Stimulated activated CD4-positive, alpha-beta T cell treated with anti-CD3 and anti-CD28 coated beads, TNF-alpha, amount 100 ng/mL, for 24 hours (primary cell): Measurements from ENCODE around the gene PDXP.
"Not testable (repeated sequence)": the region's sequence is repeated elsewhere in the genome, so short reads cannot be mapped to it uniquely, and the experiment has no call there.

ENCODE experiments used
- DNase-seq, 3 experiments: peaks; one replicate each; pipeline ENCODE4 v3.0.0-alpha.2; 2020; ENCODE audit warnings: low read depth in 3 of 3

Gene PDXP, protein sequence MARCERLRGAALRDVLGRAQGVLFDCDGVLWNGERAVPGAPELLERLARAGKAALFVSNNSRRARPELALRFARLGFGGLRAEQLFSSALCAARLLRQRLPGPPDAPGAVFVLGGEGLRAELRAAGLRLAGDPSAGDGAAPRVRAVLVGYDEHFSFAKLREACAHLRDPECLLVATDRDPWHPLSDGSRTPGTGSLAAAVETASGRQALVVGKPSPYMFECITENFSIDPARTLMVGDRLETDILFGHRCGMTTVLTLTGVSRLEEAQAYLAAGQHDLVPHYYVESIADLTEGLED

DNA sequence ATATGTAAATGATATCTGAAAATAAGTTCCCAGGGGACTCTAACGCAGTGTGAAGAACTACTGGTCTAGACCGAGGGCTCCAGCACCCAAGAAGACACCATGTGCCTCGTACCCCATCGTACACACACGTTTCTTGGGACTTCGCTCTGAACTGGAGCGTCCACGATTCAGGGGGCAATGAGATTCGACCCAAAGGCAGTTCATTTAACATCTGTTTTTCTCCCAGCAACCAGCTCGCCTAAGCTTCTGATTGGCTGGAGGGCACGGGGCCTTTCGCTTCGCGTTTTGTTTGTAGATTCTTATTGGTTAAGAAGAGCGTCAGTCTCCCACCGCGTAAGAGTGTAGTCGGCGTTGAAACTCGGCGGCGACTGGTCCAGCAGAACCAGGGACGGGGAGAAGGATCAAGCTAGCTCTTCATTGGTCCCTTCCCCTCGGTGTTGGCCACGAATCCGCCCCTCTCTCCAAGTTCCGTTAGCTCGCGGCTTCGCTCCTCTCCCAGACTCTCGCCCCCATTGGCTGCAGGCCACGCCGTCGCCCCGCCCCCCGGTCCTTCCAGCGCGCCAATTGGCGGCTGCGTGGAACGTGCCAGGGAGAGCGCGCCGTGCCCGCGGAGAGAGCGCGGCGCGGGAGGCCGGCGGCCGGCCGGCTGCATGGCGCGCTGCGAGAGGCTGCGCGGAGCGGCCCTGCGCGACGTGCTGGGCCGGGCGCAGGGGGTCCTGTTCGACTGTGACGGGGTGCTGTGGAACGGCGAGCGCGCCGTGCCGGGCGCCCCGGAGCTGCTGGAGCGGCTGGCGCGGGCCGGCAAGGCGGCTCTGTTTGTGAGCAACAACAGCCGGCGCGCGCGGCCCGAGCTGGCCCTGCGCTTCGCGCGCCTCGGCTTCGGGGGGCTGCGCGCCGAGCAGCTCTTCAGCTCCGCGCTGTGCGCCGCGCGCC is at the start of gene PDXP:
Gene PDXP, plus strand, starts transcription at position 591 of the 933 bp plus-strand sequence. Its CDS starts 60 bp downstream, at position 651.
- DNase-seq, result peak; percentile 96 to 99 (median 97)

DNA sequence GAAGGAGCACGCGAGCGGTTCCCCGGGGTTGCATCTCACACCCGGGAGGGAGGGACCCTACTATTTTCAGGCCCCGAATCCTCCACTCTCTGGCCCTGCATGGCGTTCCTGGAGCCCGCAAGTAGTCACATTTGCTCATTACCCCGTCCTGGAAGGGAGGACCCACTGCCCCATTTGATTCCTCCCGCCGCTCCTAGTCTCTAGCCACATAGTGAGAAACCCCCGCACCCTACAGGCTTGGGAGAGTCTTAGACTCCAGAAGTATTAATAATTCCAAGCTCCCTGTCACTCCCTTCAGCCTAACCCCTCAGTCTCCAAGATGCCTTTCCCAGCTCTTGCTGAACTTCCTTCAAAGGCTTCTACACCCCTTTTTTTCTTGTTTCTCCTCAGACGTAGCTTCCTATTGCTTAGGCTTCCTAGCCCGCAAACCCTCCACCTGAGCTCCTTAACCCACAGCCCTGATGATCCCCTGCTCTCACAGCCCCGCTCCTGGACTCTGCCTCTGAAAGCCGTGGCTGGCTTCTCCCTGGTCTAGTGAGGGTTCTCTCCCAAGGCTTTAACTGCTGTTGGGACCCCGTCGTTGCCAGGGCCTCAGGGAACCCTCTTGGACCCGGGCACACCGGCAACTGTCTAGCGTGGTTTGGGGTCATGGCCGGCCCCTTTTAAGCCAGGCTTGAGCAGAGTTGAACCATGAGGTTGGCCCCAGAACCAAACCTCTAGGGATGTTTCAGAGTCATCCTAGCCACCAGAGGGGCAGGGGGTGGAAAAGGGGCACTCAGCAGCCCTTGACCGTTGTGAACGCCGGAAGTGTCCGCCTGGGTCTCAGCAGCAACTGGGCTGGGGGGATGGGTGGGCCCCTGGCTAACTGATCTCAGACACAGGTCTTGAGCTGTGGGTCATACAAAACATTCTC is 49.0 kb upstream of the PDXP start:
- DNase-seq, result no peak

DNA sequence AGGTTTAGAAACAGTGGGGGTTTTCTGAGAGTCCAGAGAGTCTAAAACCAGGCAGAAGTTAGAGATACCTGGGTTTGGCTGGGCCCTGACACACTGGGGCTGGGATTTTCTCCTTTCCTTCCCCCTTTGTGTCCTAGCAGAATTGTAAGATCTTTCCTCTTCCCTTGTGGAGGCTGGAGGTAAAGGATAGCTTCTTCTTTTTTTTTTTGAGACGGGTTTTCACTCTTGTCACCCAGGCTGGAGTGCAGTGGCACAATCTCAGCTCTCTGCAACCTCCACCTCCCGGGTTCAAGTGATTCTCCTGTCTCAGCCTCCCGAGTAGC is 48.4 kb upstream of the PDXP start:
- not testable (repeated sequence) for DNase-seq

DNA sequence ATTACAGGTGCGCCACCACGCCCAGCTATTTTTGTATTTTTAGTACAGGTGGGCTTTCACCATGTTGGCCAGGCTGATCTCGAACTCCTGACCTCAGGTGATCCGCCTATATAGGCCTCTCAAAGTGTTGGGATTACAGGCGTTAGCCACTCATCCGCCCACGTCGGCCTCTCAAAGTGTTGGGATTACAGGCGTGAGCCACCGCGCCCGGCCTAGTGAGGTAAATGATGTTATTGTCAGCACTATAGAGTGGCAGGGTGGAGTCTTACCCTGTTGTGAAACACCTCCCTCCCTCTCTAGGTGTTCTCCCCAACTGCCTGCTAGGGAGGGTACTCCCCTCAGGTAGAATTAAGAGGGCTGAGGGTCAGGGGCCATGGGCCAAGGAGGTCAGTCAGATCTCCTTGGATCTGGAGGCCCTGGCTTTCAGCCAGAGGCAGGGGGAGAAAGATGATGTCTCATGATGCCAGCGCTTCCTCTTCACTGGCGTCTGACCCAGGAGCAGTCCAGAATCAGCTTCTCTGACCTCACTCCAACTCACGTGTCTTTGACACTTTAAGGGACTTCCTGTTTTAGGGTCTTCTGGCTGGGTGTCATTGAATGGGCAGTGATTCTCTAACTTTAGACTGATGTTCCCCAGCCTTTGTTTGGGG is 47.9 kb upstream of the PDXP start:
- no peak for DNase-seq

DNA sequence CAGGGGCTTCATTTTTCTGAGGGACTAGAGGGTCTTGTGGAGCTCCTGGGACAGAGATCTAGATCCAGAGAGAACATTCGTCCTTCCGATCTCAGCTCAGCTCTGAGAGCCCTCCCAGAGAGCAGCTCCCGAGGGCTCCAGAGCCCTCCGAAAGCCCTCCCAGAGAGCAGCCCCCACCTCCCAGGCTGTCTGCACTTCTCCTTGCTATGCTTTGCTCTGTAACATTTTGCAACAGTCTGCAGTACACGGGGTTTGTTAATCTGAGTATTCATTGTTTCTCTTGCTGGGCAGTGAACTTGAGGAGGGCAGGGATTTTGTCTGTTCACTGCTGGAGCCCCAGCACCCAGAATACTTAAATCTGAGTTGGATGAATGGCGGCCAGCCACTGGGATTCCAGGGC is 47.3 kb upstream of the PDXP start:
- no peak for DNase-seq

DNA sequence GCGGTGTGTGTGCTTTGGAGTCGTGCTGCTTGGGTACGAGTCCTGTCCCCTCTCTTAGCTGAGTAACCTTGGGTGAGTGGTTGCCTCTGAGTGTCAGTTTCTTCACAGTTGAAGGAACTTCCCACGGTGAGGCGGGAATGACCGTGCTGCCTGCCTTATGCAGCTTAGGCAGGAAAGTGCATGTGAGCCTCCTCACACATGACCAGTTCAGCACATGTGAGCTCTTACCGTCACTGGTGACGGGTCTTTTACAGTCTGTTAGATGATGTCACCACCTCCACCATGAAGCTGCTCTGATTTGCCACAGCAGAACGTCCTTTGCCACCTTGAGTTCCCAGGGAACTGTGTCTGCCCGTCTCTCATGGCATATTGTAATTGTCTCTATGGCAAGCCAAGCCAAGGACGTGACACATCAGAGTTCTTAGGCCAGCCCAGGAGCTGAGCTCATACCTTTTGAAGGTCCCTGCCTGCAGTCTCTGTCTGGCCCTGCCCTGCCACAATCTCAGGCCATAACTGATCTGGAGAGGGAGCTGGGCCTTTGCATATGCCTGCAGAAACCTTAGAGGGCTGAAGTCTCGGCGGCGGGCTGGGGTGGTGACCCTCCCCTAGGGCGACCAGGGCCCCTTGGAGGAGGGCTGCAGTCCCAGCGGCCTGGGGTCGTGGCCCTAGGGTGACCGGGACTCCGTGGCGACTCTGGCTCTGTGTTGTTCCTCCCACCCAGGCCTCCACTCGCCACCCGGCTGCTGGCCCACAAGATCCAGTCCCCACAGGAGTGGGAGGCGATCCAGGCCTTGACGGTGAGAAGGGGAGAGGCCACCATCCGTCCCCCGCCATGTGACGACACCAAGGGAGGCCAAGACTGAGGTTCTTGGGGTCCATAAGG is 42.1 kb upstream of the PDXP start:
- no peak for DNase-seq

DNA sequence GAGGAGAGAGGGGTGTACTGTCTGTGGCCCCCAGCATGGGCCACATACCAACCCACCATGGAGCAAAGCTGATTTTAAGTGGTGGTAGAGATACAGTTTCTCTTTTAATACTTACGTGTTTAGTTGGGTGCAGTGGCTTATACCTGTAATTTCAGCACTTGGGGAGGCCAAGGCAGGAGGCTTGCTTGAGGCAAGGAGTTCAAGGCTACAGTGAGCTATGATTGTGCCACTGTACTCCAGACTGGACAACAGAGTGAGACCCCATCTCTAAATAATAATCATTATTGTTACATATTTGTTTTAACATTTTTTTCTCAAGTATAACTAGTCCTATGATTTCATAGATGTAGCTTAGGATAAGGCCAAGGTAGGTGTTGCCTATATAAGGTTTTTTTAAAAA is 41.1 kb upstream of the PDXP start:
- no peak for DNase-seq

DNA sequence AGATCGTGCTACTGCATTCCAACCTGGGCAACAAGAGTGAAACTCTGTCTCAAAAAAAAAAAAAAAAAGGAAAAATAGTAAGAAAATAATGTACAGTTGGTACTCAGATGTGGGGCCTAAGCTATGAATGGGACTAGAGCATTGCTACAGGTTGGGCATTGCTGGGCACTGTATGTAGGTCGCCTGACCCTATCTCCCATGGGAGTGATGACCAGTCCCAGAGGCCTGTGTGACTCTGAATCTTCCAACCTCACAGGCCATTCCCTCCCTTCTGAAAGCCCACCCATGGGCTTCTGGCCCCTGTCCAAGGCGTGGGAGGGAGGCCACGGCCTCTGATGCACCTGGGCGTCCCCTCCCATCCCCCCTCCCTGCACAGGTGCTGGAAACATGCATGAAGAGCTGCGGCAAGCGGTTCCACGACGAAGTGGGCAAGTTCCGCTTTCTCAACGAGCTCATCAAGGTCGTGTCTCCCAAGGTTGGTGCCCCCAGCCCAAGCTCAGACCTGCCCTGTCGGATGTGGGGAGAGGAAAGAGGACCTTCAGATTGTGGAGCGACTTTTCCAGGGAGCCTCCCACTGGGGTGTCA is 40.4 kb upstream of the PDXP start:
- DNase-seq, result no peak

DNA sequence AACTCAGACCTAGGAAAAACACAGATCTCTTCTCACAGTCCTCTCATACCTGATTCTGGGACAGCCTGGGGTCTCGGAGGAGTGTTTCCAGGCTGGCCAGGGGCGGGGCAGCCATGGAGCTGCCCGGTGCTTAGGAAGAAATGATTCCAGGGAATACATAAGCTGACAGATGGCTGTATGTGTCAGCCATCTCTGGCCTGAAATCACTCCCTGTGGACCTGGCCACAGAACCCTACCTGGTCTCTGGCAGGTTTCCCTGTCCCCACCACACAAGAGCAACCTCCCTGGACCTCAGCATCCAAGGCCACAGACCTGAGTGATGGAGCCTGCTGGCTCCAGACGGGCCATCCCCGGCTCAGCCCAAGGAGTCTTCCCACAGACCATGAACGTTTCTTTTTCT is 39.8 kb upstream of the PDXP start:
- no peak for DNase-seq

DNA sequence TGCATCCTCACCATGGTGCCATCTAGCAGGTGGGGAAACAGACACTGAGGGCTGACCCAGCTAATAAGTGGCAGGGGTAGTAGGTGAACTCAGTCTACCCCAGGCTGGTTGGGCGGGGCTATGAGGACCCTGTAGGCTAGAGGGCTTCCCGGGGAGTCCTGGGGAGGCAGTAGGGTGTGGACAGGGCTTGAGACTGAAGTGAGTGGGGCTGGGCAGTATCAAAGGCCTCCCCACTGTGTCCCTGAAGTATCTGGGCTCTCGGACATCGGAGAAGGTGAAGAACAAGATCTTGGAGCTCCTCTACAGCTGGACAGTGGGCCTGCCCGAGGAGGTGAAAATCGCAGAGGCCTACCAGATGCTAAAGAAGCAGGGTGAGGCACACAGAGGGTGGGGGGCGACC is 38.5 kb upstream of the PDXP start:
- no peak for DNase-seq

DNA sequence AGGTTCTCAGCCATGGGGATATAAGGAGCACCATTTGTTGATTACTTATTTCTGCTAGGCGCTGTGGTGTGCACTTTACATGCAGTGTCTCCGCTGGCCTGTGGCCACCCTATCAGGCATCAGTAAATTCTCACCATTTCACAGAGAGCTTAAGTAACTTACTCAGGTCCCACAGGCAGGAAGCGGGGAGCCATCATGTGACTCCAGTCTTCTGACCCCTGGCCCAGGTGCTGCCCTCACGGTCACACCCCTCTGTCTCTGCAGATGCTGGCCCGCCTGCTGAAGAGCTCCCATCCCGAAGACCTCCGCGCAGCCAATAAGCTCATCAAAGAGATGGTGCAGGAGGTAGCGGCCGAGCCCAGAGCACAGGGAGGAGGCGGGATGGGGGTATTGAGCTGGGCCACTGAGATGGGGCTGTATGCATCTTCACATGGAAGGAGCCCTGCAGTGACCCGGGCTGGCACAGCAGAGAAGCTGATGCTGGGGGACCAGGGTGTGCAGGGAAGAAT is 37.1 kb upstream of the PDXP start:
- DNase-seq, result no peak

DNA sequence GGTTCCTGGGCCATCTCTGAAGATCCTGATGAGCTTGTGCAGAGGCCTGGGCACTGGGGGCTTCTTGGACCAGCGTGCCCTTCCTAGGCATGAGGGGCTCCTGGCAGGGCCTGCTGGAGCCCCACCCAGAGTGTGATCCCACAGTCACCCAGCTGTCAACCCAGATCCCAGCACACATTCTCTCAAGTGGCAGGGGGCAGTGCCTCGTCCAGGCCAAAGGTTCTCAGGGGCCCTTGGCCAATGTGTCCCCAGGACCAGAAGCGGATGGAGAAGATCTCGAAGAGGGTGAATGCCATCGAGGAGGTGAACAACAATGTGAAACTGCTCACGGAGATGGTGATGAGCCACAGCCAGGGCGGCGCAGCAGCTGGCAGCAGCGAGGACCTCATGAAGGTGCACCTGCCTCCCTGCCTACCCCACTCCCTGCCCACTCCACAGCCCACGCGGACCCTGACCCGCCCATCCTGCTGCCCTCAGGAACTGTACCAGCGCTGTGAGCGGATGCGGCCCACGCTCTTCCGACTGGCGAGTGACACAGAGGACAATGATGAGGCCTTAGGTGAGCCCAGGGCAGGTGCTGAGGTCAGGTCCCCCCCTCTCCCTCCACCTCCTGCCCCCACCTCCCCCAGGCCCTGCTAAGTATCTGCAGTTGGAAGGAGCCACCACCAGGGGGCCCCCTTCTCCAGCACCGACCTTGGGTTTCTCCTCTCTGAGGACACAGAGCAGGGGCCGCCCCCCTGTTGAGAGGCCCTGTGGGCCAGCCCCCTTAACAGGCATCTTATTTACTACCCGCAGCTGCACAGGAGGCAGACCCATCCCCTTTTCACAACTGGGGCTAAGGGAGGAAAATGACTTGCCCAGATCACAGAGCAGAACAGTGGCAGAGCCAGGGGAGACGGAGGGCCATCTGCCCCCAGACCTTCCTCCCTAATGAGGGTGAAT is 35.2 kb upstream of the PDXP start:
- peak; percentile 58 to 67 (median 61) for DNase-seq

DNA sequence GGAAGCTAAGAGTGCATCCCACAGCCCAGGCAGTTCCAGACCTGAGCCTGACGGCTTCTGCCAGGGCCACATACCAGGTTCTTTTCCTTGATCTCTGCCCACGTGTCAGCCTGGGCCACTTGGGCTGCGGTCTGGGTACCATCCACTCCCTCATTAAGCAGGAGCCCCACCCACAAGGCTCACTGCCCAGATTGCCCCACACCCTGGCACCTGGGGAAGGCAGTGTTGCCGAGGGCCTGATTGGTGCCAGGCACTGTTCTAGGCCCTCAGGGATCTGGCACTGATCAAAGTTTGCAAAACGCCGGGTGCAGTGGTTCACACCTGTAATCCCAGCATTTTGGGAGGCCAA is 34.5 kb upstream of the PDXP start:
- DNase-seq, result no peak

DNA sequence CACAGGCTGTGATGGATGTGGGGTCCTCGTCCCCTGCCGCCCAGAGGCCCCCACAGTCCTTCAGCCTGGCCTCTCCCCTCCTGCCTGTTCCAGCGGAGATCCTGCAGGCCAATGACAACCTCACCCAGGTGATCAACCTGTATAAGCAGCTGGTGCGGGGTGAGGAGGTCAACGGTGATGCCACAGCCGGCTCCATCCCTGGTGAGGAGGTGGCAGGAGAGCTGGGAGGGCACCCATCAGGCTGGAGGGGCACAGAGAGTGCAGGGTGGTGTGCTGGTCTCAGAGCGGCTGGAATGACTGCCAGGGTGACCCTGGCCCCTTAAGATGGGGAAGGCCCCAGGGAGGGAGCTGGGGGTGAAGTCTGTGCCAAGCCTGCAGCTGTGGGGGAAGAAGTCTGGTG is 33.6 kb upstream of the PDXP start:
- DNase-seq, result no peak

DNA sequence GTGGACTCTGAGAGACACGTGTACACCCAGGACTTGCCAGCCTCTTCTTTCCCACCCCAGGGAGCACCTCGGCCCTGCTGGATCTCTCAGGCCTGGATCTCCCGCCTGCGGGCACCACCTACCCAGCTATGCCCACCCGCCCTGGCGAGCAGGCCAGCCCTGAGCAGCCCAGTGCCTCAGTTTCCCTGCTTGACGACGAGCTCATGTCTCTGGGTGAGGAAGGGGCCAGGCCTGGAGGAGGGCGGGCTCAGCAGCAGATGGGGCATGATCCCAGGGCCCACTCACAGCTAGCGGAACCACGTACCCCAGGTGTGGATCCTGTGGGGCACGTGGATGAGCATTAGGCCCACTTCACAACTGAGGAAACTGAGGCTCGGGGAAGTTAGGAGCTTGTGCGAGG is 32.8 kb upstream of the PDXP start:
- DNase-seq, result no peak

DNA sequence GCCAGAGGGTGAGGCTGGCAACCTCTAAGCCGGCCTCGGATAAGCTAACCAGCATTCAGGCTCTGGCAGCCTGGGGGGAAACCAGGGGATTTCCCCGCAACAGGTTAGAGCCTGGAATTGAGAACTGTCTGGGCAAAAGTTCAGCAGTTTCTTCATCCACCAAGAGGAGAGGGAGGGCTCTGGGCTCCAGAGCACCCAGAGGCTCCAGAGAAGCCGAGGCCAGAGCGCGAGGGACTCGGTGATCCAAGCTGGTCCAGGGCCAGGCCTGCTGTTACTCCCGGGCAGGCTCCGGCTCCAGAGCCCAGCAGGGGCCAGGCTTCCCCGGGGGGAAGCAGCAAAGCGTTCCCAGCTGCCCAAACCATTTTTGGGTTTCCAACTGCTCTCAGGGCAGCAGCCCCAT is 32.4 kb upstream of the PDXP start:
- no peak for DNase-seq

DNA sequence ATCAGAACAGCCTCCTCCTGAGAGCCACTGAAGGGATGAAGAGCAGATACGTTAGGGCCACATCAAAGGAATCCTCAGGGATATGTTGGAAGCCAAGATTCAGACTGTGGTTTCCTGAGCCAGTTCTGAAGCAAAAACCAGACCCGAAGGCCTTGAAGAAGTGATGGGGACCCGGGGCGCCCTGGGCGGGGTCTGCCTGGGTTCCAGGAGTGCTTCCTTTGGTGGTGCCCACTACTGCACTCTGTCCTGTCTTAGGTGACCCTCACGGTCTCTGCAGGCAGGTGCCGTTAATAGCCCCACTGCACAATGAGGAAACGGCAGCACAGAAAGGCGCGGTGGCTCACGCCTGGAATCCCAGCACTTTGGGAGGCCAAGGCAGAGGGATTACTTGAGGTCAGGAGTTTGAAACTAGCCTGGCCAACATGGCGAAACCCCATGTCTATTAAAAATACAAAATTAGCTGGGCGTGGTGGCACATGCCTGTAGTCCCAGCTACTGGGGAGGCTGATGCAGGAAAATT is 31.9 kb upstream of the PDXP start:
- DNase-seq, result no peak

DNA sequence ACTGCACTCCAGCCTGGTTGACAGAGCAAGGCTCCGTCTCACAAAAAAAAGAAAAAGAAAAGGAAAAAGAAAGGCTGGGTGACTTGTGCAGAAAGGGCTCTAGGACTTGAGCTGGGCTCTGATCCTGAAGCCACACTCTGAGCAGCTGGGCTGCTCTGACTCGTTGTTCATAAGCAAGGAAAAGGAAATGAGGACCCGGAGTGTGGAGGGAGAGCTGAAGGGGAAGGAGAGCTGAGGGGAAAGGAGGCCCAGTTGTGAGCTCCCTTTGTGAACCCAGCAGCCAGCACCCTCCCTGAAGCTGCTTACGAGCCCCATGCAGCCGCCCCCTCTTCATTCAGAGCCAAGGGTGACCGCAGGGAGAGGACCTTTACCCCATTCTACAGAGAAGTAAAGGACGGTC is 31.4 kb upstream of the PDXP start:
- no peak for DNase-seq

DNA sequence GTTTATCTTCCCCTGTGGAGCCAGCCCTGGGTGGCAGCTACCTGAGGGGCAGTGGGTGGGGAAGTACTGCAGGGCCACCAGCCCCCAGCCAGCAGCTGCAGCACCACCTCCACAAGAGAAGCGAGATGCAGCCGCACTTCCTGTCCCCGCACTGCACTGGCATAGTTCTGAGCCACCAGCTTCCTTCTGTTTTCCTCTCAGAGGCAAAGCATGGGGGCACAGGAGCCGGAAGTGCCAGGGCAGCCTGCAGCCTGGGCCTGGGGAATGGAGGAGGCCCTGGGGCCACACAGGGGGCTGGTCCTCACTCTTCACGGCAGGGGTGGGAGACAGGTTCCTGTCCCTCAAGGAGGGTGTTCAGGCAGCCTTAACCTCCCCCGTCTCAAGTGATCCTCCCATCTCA is 31.0 kb upstream of the PDXP start:
- DNase-seq, result no peak
